Neural progenitor cell (in vitro differentiated cells): ENCODE measurements around the gene IFT88.

Experiments used
- EZH2 ChIP-seq: fragments of 200-600 bp; sonication (generic); IDR thresholded peaks from 2 replicates; pipeline ENCODE4 v1.6.1; 2017; ENCODE audit warnings: antibody characterized with exemption, mild to moderate bottlenecking, moderate library complexity
- EZH2phosphoT487 ChIP-seq: fragments of 200-600 bp; sonication (generic); IDR thresholded peaks from 2 replicates; pipeline ENCODE4 v1.6.1; 2017; ENCODE audit warnings: antibody characterized with exemption
- TF ChIP-seq, protein P1 (sequence below): fragments of 200-600 bp; sonication (generic); IDR thresholded peaks from 2 replicates; pipeline ENCODE4 v1.5.1; 2017; ENCODE audit warnings: antibody characterized with exemption, mild to moderate bottlenecking

DNA sequence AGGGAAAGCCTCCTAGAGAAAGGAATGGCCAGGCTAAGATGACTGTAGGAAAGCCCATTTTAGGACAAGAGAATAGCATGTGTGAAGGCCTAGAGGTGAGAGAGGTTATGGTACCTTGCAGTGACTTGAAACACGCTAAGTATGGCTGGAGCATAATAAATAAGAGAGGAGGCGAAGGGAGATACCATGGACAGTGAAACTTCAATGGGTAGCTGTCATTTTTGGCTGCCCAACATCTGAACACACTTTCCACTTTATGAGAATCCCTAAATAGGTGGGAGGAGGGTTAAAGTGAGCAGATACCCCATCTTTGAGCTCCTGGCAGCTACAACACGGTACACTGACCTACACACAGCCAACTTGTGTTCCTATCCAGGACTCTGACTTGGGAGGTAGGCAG, 8.0 kb upstream of the IFT88 start:
- TF ChIP-seq, protein P1, sequence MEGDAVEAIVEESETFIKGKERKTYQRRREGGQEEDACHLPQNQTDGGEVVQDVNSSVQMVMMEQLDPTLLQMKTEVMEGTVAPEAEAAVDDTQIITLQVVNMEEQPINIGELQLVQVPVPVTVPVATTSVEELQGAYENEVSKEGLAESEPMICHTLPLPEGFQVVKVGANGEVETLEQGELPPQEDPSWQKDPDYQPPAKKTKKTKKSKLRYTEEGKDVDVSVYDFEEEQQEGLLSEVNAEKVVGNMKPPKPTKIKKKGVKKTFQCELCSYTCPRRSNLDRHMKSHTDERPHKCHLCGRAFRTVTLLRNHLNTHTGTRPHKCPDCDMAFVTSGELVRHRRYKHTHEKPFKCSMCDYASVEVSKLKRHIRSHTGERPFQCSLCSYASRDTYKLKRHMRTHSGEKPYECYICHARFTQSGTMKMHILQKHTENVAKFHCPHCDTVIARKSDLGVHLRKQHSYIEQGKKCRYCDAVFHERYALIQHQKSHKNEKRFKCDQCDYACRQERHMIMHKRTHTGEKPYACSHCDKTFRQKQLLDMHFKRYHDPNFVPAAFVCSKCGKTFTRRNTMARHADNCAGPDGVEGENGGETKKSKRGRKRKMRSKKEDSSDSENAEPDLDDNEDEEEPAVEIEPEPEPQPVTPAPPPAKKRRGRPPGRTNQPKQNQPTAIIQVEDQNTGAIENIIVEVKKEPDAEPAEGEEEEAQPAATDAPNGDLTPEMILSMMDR, result no peak
- TF ChIP-seq EZH2, result no peak
- no peak for TF ChIP-seq EZH2phosphoT487
